GM12873 (cell line): ENCODE measurements around the gene ACTL9.

Experiments used
- CTCF ChIP-seq: IDR thresholded peaks from 2 replicates; pipeline ENCODE4 v1.5.1; 2012; ENCODE audit warnings: low read depth, mild to moderate bottlenecking, moderate library complexity, low read length, control low read depth; ENCODE audit not compliant: insufficient read depth; ENCODE audit errors: missing control alignments

ACTL9 gene

GRCh38 chr19:8681345-8682029, 17.1 kb downstream of the ACTL9 start:
- no peak for TF ChIP-seq CTCF

DNA sequence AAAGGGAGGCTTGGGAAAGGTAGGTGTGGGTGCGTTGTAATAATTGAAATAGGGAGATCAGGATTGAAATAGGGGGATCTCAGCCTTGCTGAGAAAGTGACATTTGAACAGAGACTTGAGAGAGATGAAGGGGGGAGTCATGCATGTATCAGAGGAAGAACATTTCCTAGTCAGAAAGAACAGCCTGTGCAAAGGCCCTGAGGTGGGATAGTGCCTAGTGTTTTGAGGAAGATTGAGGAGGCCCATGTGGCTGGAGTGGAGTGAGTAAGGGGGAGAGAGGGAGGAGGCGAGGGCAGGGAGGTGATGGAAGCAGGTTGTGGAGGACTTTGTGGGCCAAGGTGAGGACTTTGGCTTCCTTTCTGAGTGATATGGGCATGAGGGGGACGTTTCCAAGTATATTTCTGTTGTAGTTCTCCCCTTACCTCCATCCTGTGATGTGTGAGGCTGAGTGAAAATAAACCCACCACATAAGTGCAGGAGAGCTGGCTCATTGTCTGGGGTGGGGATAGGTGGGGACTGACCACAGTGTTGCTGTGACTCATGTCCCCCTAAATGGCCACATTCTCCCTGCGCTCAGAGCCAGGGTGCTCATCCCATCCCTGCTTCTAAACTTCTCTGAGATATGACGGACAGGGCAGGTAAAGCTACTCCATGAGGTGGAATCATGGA, 17.8 kb downstream of the ACTL9 start:
- TF ChIP-seq CTCF: no peak

GRCh38 chr19:8678244-8678807, 20.3 kb downstream of the ACTL9 start:
- TF ChIP-seq CTCF: no peak

DNA sequence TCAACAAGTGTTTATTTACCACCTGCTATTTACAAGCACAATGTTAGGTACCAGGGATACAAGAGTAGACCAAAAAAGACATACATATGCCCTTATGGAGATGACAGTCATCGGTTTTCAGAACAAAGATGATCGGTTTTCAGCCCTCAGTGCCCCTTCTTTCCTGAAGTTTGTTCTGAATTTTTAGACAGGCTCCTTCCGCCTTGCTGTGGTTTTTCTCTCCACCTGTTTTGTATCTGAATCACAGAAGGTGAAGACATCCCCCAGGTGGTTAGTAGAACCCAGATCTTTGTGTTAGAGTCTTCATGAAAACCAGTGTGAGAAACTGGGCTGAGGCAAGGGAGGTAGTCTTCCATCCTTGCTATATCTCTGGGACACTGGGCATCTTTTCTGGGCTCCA, 23.5 kb downstream of the ACTL9 start:
- TF ChIP-seq CTCF: no peak

DNA sequence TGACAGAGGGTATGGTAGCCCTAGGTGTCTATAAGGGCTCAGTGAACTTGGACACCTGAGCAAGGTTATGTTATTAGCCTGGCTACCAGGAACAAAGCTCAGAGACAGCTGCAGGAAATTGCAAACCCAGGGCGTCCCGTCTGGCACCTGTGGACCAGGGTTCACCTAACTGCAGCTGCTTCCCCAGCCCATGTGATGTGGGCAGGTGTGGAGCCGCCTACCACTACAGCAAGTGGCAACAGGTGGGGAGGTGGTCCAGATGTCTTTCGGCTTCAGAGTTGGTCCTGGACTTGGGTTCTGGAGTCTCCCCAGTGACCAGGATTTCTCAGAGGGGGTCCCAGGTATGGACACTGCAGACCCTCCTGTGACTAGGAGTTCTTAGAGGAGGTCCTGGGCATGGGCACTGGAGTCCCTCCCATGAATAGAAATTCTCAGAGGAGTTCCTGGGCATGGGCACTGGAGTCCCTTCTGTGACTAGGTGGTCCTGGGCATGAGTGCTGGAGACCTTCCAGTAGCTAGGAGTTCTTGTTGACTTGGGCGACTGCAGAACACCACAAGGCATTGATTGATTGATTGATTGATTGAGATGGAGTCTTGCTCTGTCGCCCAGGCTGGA, 25.2 kb downstream of the ACTL9 start:
- no peak for TF ChIP-seq CTCF

GRCh38 chr19:8666814-8667405, 31.7 kb downstream of the ACTL9 start:
- no peak for TF ChIP-seq CTCF
